Iris pigment epithelial cell (primary cell): ENCODE measurements around the gene RAP1B.

Source experiments
- DNase-seq: peaks from one replicate; pipeline ENCODE4 v3.0.0-alpha.2; 2011; ENCODE audit warnings: low read depth

RAP1B gene

GRCh38 chr12:68612202-68612601 lies 1.5 kb downstream of the RAP1B start:
- peak; percentile 40 for DNase-seq

- DNase-seq: no peak
Measured at GRCh38 chr12:68612697-68613096, 2.0 kb downstream of the RAP1B start.

- DNase-seq: no peak
Measured at GRCh38 chr12:68613209-68613904, 2.7 kb downstream of the RAP1B start.

GRCh38 chr12:68614105-68614679 lies 3.5 kb downstream of the RAP1B start:
- DNase-seq: no peak

GRCh38 chr12:68614769-68615168 lies 4.1 kb downstream of the RAP1B start:
- DNase-seq: no peak

- peak; percentile 78 for DNase-seq
Measured at GRCh38 chr12:68617160-68617926, 6.6 kb downstream of the RAP1B start.

GRCh38 chr12:68619541-68619940 lies 8.8 kb downstream of the RAP1B start:
- DNase-seq: no peak

- DNase-seq: no peak
Measured at GRCh38 chr12:68620519-68621471, 10.1 kb downstream of the RAP1B start.

GRCh38 chr12:68621472-68622081 lies 10.9 kb downstream of the RAP1B start:
- DNase-seq: no peak

- peak; percentile 51 for DNase-seq
Measured at GRCh38 chr12:68622250-68622649, 11.6 kb downstream of the RAP1B start.

GRCh38 chr12:68623059-68623458 lies 12.4 kb downstream of the RAP1B start:
- DNase-seq: no peak

GRCh38 chr12:68623984-68624383 lies 13.3 kb downstream of the RAP1B start:
- peak; percentile 52 for DNase-seq

- no peak for DNase-seq
Measured at GRCh38 chr12:68624933-68625332, 14.2 kb downstream of the RAP1B start.

- DNase-seq: no peak
Measured at GRCh38 chr12:68627673-68628319, 17.1 kb downstream of the RAP1B start.

GRCh38 chr12:68628698-68629097 lies 18.0 kb downstream of the RAP1B start:
- no peak for DNase-seq

GRCh38 chr12:68630050-68630449 lies 19.4 kb downstream of the RAP1B start:
- DNase-seq: no peak

- no peak for DNase-seq
Measured at GRCh38 chr12:68630598-68630997, 19.9 kb downstream of the RAP1B start.

GRCh38 chr12:68631227-68631626 lies 20.5 kb downstream of the RAP1B start:
- no peak for DNase-seq

- no peak for DNase-seq
Measured at GRCh38 chr12:68632486-68632885, 21.8 kb downstream of the RAP1B start.

- no peak for DNase-seq
Measured at GRCh38 chr12:68633614-68634558, 23.2 kb downstream of the RAP1B start.
